Activated CD8-positive, alpha-beta memory T cell treated with anti-CD3 and anti-CD28 coated beads for 4 hours (primary cell): ENCODE data around the gene ABR.

Experiments
- DNase-seq, 2 donors: peaks; one replicate each; pipeline ENCODE4 v3.0.0-alpha.2; 2020; ENCODE audit warnings: low read depth in 2 of 2

ABR gene

DNA sequence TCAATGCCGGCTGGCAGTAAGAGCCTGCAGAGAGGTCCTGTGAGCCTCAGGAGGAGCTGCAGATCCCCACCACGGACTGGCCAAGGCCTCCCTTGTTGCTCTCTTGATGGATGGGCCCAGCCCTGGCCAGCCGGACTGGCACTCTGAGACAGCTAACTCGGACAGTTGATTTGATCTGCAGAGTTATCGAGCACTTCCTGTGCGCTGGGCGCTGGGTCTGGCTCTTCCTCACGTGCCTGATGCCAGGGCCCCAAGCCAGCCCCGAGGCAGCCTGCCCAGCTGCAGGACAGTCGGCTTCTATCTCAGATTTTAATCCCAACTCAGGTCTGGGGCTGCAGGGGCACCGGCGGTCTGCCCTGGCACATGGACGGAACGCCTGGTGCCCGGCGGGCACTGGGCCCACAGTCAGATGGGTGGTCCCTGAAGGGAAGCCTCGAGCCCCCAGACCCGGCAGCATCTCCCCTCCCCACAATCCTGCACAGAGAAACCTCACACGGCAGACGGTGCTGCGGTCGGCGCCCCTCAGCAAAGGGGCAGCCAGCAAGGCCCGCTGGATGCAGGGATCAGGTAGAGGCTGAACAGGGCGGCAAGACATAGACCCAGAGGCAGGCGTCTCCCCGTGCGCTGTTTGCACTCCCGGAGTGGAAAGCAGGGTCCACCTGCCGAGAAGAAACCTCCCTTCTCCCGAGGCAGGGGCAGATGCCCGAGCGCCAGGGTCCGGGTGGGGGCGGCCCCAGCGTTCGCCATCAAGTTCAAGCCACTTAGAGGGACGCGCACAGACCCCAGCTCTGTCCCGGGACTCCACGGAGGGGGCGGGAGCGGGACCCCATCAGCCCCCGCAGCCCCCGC lies 148.9 kb downstream of the ABR start:
- no peak for DNase-seq

DNA sequence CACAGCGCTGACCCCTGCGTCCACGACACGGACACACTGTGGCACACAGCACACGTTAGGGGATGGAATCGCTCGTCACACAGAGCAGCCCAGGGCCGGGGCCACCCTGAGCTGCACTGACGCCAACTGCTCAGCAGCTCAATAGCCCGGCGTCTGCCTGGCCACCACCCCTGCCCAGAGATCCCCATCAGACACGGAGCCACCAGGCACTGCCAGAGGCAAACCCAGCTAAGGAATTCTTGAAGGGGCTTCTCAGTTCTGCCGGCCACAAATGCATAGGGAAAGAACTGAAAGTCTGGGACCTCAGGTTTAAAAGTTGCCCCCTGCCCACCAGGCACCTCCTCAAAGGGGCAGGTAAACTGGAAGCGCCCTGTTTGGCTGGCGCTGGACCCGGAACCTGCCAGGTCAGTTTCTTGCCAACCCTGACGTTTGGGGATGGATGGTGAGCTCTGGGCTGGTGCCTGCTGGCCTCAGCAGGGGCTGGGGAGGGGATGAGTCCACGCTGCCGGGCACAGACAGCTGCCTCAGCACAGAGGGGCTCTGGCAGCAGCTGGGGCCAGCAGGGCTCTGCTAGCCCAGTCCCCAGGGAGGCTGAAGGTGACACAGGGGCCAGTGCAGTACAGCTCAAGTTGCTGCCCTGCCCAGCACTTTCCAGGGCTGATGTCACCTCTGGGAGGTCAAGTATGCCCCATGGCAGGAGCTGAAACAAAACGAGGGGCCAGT lies 149.7 kb downstream of the ABR start:
- DNase-seq = no peak

- DNase-seq = no peak
Measured at GRCh38 chr17:1029196-1029921, 150.4 kb downstream of the ABR start.

DNA sequence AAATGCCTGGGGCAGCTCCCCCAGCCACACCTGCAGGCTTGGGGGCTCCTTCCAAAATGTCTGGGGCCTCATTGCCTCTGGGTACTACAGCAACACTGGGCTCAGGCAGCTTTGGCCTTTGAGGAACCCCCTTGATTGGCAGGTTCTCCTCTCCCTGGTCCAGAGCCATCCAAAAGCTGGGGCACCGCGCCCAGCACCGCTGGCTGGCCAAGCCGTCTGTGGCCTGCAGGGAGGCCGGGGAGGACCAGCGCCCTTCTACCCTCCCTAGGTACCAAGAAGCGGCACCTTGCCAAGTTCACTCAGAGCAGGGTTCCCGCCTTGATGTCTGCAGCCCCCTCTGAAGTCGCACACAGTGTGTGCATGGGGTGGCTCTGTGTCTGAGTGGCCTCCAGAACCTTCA lies 152.7 kb downstream of the ABR start:
- DNase-seq = no peak

DNA sequence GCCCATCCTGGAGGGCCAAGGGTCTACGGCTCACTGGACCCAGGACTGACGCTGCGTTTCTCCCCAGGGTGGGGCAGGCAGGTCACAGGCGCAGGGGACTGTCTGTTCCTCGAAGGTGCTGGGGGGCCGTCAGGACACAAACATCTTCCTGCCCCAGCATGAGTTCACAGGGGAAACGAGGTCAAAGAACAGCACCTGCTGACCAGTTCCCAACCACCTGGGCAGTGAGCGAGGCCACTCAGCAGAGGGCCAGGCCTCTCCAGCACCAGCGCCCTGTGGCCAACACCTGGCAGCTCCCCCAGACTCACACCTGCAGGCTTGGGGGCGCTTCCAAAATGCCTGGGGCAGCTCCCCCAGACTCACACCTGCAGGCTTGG lies 153.2 kb downstream of the ABR start:
- DNase-seq = no peak

GRCh38 chr17:1025733-1026598 lies 153.8 kb downstream of the ABR start:
- no peak for DNase-seq

GRCh38 chr17:1024076-1024475 lies 155.7 kb downstream of the ABR start:
- no peak for DNase-seq

- DNase-seq = no peak
Measured at GRCh38 chr17:1022278-1023024, 157.3 kb downstream of the ABR start.

GRCh38 chr17:1021147-1021546 lies 158.6 kb downstream of the ABR start:
- DNase-seq = no peak

DNA sequence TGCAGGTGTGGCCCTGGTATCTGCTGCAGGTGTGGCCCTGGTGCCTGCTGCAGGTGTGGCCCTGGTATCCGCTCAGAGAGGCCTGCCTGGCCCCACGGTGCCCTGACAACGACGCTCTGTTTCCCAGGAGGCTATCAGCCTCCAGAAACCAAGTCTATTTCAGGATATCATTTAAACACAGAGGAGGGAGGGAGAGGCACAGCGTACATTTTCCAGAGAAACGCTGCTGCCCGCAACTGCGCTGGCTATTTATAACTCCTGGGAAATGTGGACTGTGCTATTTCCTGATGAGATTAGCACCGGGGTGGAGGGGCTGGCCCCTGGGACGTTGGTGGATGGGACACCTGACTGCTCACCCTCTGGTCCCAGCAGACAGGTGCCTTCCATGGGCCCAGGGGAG lies 160.3 kb downstream of the ABR start:
- no peak for DNase-seq

GRCh38 chr17:1018547-1018946 lies 161.2 kb downstream of the ABR start:
- DNase-seq = no peak

- DNase-seq = no peak
Measured at GRCh38 chr17:1013729-1014090, 166.1 kb downstream of the ABR start.

DNA sequence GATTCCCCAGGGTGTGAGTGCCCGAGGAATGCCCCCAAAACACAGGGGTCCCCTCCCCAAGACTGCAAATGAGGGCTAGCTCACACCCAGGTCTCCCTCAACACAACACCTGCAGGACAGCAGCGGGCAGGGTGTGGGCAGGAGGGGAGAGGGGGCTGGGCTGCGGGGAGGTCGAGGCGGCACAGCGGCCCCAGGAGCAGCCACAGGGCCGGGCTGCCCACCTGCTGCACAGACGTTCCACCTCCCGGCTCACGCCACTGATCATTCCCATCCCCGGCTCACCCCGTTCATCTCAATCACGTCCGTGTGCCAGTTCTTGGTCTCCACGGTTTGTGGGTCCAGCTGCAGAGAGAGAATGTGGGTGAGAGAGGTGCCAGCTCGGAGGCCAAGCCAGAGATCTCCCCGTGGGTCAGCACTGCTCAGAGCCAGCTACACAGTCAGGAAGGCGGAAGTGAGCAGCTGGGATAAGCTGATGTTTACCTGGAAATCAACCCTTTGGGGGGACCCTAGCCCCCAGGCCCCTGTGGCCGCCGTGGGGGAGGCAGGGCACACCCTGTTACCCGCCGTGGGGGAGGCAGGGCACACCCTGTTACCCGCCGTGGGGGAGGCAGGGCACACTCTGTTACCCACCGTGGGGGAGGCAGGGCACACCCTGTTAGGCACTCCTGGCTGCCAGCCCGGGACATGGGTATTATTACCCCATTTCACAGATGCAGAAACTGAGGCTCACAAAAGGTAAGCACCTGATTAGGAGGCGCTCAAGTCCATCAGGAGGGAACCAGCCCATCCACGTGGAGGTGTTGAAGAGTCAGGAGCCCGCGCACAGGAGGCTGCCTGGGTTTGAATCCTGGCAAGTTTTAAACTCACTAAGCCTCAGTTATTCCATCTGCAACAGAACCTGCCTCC lies 166.7 kb downstream of the ABR start:
- no peak for DNase-seq

DNA sequence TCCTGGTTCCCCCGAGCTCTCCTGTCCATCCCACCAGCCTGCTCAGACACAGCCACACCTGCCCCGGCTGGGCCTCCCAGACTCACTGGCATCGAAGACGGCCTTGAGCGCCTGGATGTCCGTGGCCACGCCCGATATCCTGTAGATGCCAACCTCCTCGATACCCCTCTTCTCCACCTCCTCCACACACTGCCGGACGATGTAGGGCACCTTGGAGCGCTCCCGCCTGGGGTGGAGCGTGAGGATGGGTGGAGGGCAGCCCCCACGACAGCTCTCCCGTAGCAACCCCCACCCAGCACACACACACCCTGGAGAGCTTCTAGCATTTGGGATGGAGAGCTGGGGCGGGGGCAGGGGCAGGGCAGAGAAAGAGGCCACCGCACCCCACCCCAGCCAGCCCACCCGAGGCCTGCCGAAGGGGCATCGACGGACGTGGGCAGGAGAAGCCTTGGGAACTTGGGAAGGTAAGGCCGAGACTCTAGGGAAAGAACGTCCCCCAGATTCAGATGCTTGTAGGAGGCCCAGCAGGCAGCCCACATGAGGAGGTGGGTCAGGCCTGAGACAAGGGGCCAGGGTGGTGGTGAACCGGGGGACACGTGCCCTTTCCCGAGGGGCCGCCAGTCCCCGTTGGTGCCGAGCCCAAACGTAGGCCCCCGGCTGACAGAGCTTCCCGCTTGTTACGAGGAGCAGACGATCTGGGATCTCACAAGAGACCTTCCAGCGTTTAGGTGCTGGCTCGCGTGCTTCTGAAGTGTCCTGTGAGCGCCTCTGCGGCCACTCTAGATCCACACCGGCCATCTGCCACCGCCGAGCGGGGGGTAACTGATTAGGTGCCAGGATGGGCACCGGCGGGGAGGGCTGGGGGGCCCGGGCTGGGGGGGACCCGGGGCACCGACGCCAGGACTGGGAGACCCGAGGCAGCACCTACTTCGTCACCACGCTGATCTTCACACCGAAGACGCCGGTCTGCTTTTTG lies 167.7 kb downstream of the ABR start:
- DNase-seq = no peak

- no peak for DNase-seq
Measured at GRCh38 chr17:1011138-1011537, 168.6 kb downstream of the ABR start.

GRCh38 chr17:1010586-1010985 lies 169.2 kb downstream of the ABR start:
- no peak for DNase-seq

GRCh38 chr17:1010086-1010450 lies 169.7 kb downstream of the ABR start:
- DNase-seq = no peak

GRCh38 chr17:1009229-1010085 lies 170.3 kb downstream of the ABR start:
- DNase-seq = no peak
